Prostate gland (tissue), 2 donors: ENCODE measurements around the gene RNF123. TPM values are rescaled to one million over a fixed set of nuclear protein-coding genes. Genes with fewer than 3 reads are reported as not detected.

Experiments used
- DNase-seq: peaks from one replicate; pipeline ENCODE4 v3.0.0-alpha.2; 2019; ENCODE audit warnings: low spot score
- H3K27ac ChIP-seq, 2 donors: fragments of 200-600 bp; sonication (generic); 2 replicates each; pipeline ENCODE4 v1.5.1; 2017 to 2019
- H3K27me3 ChIP-seq: fragments of 200-600 bp; sonication (generic); replicated peaks from 2 replicates; pipeline ENCODE4 v1.5.1; 2019; ENCODE audit not compliant: insufficient read depth
- H3K36me3 ChIP-seq, 2 donors: fragments of 200-600 bp; sonication (generic); 1 replicate in 1 of 2; 2 replicates in 1 of 2; pipeline versions ENCODE4 v1.5.1 to v1.8.1; 2017 to 2019
- H3K4me1 ChIP-seq: fragments of 200-600 bp; sonication (generic); replicated peaks from 2 replicates; pipeline ENCODE4 v1.5.1; 2019
- H3K4me3 ChIP-seq, 2 donors: fragments of 200-600 bp; sonication (generic); 2 replicates each; pipeline ENCODE4 v1.5.1; 2017 to 2019
- H3K9me3 ChIP-seq: fragments of 200-600 bp; sonication (generic); 2 replicates; pipeline ENCODE4 v1.5.1; 2017
- CTCF ChIP-seq, 4 experiments: fragments of 200-600 bp in 2 of 4; fragments of 450-650 bp in 2 of 4; sonication (generic) in 2 of 4; IDR thresholded peaks; 1 replicate in 3 of 4; 2 replicates in 1 of 4; pipeline ENCODE4 v1.5.1; 2016 to 2019; ENCODE audit warnings: antibody characterized with exemption in 4 of 4, mild to moderate bottlenecking in 2 of 4, moderate library complexity in 2 of 4
- POLR2A ChIP-seq: fragments of 450-650 bp; IDR thresholded peaks from one replicate; pipeline ENCODE4 v1.6.1; 2016; ENCODE audit warnings: antibody characterized with exemption, mild to moderate bottlenecking
- POLR2AphosphoS5 ChIP-seq: sonication (generic); formaldehyde crosslinking; IDR thresholded peaks from one replicate; pipeline ENCODE4 v1.6.1; 2017; ENCODE audit warnings: antibody characterized with exemption
- WGBS: methylation state at CpG from one replicate; pipeline ENCODE4 v1.1.5; 2018; 5-methylcytosine and 5-hydroxymethylcytosine counted together
- intact Hi-C: fragments of 100-400 bp; cut with DNase I; formaldehyde crosslinking; loops from one replicate; pipeline ENCODE4 v1.14.2; 2022
- total RNA-seq, 2 donors: library from RNA; depleted of rRNA; stranded (reverse); fragments of >200 nt; gene quantifications; one replicate each; pipeline ENCODE4 v1.1.0, GENCODE V29; 2016

RNF123 gene
- total RNA-seq, 2 donors from 2014 or later: 24.9 to 58.3 TPM

- Histone ChIP-seq H3K9me3 (no peaks in the 10 kb centered on the region), H3K36me3 (no peaks in the 10 kb centered on the region), H3K27ac (no peak overlapping the region), H3K4me1 (no peaks in the 10 kb centered on the region), H3K27me3 (no peaks in the 10 kb centered on the region), H3K4me3 (no peak overlapping the region)
- 56% methylated on average over 7 of the region's 7 CpGs for WGBS
- no peak for DNase-seq
- TF ChIP-seq CTCF (IDR thresholded peaks at IDR 0.05) (no peak), POLR2AphosphoS5 (no peak), POLR2A (no peak)
- intact Hi-C loops: no loop called here
Observed at GRCh38 chr3:49712631-49713317, 23.4 kb downstream of the RNF123 start.

GRCh38 chr3:49713336-49714105 is 24.2 kb downstream of the RNF123 start:
- no peak overlapping the region for H3K4me3 ChIP-seq
- H3K27ac ChIP-seq: no peak overlapping the region
- 91% methylated on average over 25 of the region's 25 CpGs for WGBS
- DNase-seq: no peak
- H3K4me1 ChIP-seq: no peaks in the 10 kb centered on the region
- TF ChIP-seq POLR2A: no peak
- no peak for TF ChIP-seq POLR2AphosphoS5
- no peak for TF ChIP-seq CTCF (IDR thresholded peaks at IDR 0.05)
- no peaks in the 10 kb centered on the region for H3K9me3 ChIP-seq
- intact Hi-C loops: no loop called here
- no peaks in the 10 kb centered on the region for H3K27me3 ChIP-seq
- H3K36me3 ChIP-seq: no peaks in the 10 kb centered on the region

DNA sequence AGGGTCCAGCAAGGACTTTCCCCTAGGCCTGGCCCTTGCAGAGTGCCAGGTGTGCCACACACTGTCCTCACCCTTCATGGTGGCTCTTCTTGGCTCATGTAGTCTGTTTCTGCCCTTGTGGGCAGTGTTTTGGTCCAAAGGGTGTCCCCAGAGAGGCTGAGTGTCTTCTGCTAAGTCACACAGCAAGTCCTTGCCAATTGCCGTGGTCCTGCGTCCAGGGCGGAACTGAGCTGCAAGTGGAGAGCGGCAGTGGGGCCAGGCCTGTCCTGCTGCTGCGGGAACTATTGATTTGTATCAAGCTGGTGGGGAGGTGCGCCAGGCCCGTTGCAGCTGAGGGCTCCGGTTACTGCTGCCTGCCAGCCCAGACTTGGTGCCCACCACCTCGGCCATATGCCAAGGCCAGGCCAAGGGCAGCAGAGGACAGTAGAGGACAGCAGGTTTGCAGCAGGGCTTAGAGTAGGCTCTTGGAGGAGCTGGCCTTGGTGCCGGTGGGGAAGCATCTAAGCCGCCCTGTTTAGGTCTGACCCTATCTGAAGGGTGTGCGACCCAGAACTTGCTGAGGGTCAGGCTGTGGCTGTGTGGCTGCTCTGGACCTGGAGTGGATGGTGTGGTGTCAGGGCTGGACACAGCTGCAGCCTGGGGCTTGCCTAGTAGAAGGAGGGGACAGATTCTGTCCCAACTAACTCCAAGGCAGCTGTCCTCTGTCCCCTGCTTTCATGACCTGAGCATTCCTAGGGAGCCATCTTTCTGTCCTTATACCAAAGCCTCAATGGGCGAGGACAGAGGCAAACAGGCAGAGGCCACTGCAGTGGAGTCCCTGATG is 25.6 kb downstream of the RNF123 start:
- Histone ChIP-seq H3K4me3 (no peak overlapping the region), H3K27me3 (no peaks in the 10 kb centered on the region), H3K9me3 (no peaks in the 10 kb centered on the region), H3K27ac (no peak overlapping the region), H3K36me3 (no peaks in the 10 kb centered on the region), H3K4me1 (peaks cover 6% of the 10 kb centered on the region)
- DNase-seq: no peak
- TF ChIP-seq POLR2AphosphoS5 (no peak), POLR2A (no peak), CTCF (IDR thresholded peaks at IDR 0.05) (no peak)
- WGBS: 90% methylated on average over 13 of the region's 13 CpGs
- intact Hi-C loops: no loop called here

- no peak for DNase-seq
- Histone ChIP-seq H3K36me3 (no peaks in the 10 kb centered on the region), H3K27me3 (no peaks in the 10 kb centered on the region), H3K9me3 (no peaks in the 10 kb centered on the region), H3K27ac (no peak overlapping the region), H3K4me3 (no peak overlapping the region), H3K4me1 (peaks cover 6% of the 10 kb centered on the region)
- no peak for TF ChIP-seq POLR2AphosphoS5
- no peak for TF ChIP-seq POLR2A
- TF ChIP-seq CTCF (IDR thresholded peaks at IDR 0.05): no peak
- intact Hi-C loops: no loop called here
- WGBS: 96% methylated on average over 9 of the region's 13 CpGs
Observed at GRCh38 chr3:49715611-49716121, 26.3 kb downstream of the RNF123 start.
